ENCODE data around the gene VPS51.

The VPS51 gene

GRCh38 chr11:65111159-65111743 lies 15.2 kb downstream of the VPS51 start:
- Histone ChIP-seq H3K4me1 (ENCODE audit: control insufficient read depth, insufficient read depth, low read length) (peaks cover 44% of the 10 kb centered on the region), H3K36me3 (ENCODE audit: control insufficient read depth, insufficient read depth, low read length) (no peaks in the 10 kb centered on the region), H3K9ac (ENCODE audit: low read length) (no peak overlapping the region), H3K9me3 (ENCODE audit: control insufficient read depth, low read length) (no peaks in the 10 kb centered on the region), H3K4me3 (ENCODE audit: low read length) (no peak overlapping the region), H3K27me3 (ENCODE audit: control insufficient read depth, insufficient read depth, low read length) (no peaks in the 10 kb centered on the region)

GRCh38 chr11:65111744-65112545 lies 15.9 kb downstream of the VPS51 start, which contains the start of gene TM7SF2:
Gene TM7SF2 (plus strand): TSS chr11:65111872. CDS start chr11:65112016, 144 bp downstream.
- peak within 1 kb of the TSS; percentile 68 for H3K9ac ChIP-seq (ENCODE audit: low read length)
- H3K27me3 ChIP-seq (ENCODE audit: control insufficient read depth, insufficient read depth, low read length), result no peaks in the 10 kb centered on the region
- H3K4me1 ChIP-seq (ENCODE audit: control insufficient read depth, insufficient read depth, low read length), result peaks cover 51% of the 10 kb centered on the region
- H3K36me3 ChIP-seq (ENCODE audit: control insufficient read depth, insufficient read depth, low read length), result no peaks in the 10 kb centered on the region
- H3K4me3 ChIP-seq (ENCODE audit: low read length), result peak within 1 kb of the TSS; percentile 74
- H3K9me3 ChIP-seq (ENCODE audit: control insufficient read depth, low read length), result no peaks in the 10 kb centered on the region

GRCh38 chr11:65112546-65113360 lies 16.7 kb downstream of the VPS51 start:
- H3K27me3 ChIP-seq (ENCODE audit: control insufficient read depth, insufficient read depth, low read length), result no peaks in the 10 kb centered on the region
- peaks cover under 1% of the 10 kb centered on the region for H3K36me3 ChIP-seq (ENCODE audit: control insufficient read depth, insufficient read depth, low read length)
- H3K4me1 ChIP-seq (ENCODE audit: control insufficient read depth, insufficient read depth, low read length), result peaks cover 51% of the 10 kb centered on the region
- H3K9ac ChIP-seq (ENCODE audit: low read length), result peak overlapping the region; percentile 68
- H3K9me3 ChIP-seq (ENCODE audit: control insufficient read depth, low read length), result no peaks in the 10 kb centered on the region
- H3K4me3 ChIP-seq (ENCODE audit: low read length), result peak overlapping the region; percentile 74

GRCh38 chr11:65113361-65113756 lies 17.3 kb downstream of the VPS51 start:
- H3K4me1 ChIP-seq (ENCODE audit: control insufficient read depth, insufficient read depth, low read length), result peaks cover 51% of the 10 kb centered on the region
- H3K9ac ChIP-seq (ENCODE audit: low read length), result peak overlapping the region; percentile 68
- no peak overlapping the region for H3K4me3 ChIP-seq (ENCODE audit: low read length)
- no peaks in the 10 kb centered on the region for H3K9me3 ChIP-seq (ENCODE audit: control insufficient read depth, low read length)
- H3K27me3 ChIP-seq (ENCODE audit: control insufficient read depth, insufficient read depth, low read length), result no peaks in the 10 kb centered on the region
- H3K36me3 ChIP-seq (ENCODE audit: control insufficient read depth, insufficient read depth, low read length), result peaks cover 7% of the 10 kb centered on the region

GRCh38 chr11:65113839-65114238 lies 17.8 kb downstream of the VPS51 start:
- H3K9me3 ChIP-seq (ENCODE audit: control insufficient read depth, low read length), result no peaks in the 10 kb centered on the region
- H3K27me3 ChIP-seq (ENCODE audit: control insufficient read depth, insufficient read depth, low read length), result no peaks in the 10 kb centered on the region
- no peak overlapping the region for H3K4me3 ChIP-seq (ENCODE audit: low read length)
- peaks cover 51% of the 10 kb centered on the region for H3K4me1 ChIP-seq (ENCODE audit: control insufficient read depth, insufficient read depth, low read length)
- H3K9ac ChIP-seq (ENCODE audit: low read length), result no peak overlapping the region
- peaks cover 12% of the 10 kb centered on the region for H3K36me3 ChIP-seq (ENCODE audit: control insufficient read depth, insufficient read depth, low read length)

DNA sequence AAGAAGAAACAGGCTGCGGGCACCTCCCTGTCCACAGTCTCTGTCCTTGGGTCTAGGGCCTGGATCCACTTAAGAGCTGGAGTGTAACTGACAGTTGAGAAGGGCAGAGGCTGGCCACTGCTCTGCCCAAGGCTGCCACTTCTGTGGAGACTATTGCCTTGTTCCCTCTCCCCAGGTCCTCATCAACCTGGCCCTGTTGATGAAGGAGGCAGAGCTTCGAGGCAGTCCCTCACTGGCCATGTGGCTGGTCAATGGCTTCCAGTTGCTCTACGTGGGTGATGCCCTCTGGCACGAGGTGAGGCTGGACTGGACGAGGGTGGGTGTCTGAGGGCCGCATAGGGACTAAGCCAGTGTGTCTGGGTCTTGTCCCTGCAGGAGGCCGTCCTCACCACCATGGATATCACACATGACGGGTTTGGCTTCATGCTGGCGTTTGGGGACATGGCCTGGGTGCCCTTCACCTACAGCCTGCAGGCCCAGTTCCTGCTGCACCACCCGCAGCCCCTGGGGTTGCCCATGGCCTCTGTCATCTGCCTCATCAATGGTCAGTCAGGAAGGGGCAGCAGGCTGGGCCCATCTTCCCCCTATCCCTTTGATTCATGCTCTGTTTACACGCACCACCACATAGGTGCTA lies 18.6 kb downstream of the VPS51 start:
- peaks cover 14% of the 10 kb centered on the region for H3K36me3 ChIP-seq (ENCODE audit: control insufficient read depth, insufficient read depth, low read length)
- no peak overlapping the region for H3K9ac ChIP-seq (ENCODE audit: low read length)
- peaks cover 51% of the 10 kb centered on the region for H3K4me1 ChIP-seq (ENCODE audit: control insufficient read depth, insufficient read depth, low read length)
- no peak overlapping the region for H3K4me3 ChIP-seq (ENCODE audit: low read length)
- no peaks in the 10 kb centered on the region for H3K27me3 ChIP-seq (ENCODE audit: control insufficient read depth, insufficient read depth, low read length)
- H3K9me3 ChIP-seq (ENCODE audit: control insufficient read depth, low read length), result no peaks in the 10 kb centered on the region

DNA sequence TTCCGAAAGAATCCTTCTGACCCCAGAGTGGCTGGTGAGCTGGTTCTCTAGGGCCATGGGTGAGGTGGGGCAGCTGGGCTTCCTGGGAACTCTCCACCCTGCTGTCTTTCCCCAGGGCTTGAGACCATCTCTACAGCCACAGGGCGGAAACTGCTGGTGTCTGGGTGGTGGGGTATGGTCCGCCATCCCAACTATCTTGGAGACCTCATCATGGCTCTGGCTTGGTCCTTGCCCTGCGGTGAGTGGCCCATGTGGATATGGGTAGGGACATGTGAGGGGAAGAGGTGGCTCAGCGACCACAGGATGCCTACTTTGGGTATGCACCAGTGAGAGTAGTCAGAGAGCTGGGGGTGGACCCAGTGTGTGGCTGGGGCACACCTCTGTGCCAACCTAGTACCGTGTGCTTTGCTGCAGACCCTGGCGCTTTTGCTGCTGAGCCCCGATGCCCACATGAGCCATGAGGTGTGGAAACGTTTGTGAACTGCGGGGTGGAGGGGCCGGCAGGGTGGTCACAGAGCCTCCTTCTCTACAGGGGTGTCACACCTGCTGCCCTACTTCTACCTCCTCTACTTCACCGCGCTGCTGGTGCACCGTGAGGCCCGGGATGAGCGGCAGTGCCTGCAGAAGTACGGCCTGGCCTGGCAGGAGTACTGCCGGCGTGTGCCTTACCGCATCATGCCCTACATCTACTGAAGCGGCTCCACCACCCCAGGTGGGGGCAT lies 19.5 kb downstream of the VPS51 start:
- Histone ChIP-seq H3K36me3 (ENCODE audit: control insufficient read depth, insufficient read depth, low read length) (peaks cover 22% of the 10 kb centered on the region), H3K27me3 (ENCODE audit: control insufficient read depth, insufficient read depth, low read length) (no peaks in the 10 kb centered on the region), H3K4me3 (ENCODE audit: low read length) (no peak overlapping the region), H3K4me1 (ENCODE audit: control insufficient read depth, insufficient read depth, low read length) (peaks cover 50% of the 10 kb centered on the region), H3K9me3 (ENCODE audit: control insufficient read depth, low read length) (no peaks in the 10 kb centered on the region), H3K9ac (ENCODE audit: low read length) (peak overlapping the region; percentile 73)

- Histone ChIP-seq H3K4me3 (ENCODE audit: low read length) (peak overlapping the region; percentile 33), H3K9ac (ENCODE audit: low read length) (peak overlapping the region; percentile 73), H3K4me1 (ENCODE audit: control insufficient read depth, insufficient read depth, low read length) (peaks cover 49% of the 10 kb centered on the region), H3K36me3 (ENCODE audit: control insufficient read depth, insufficient read depth, low read length) (peaks cover 26% of the 10 kb centered on the region), H3K9me3 (ENCODE audit: control insufficient read depth, low read length) (no peaks in the 10 kb centered on the region), H3K27me3 (ENCODE audit: control insufficient read depth, insufficient read depth, low read length) (no peaks in the 10 kb centered on the region)
Measured at GRCh38 chr11:65116370-65117205, 20.6 kb downstream of the VPS51 start.

DNA sequence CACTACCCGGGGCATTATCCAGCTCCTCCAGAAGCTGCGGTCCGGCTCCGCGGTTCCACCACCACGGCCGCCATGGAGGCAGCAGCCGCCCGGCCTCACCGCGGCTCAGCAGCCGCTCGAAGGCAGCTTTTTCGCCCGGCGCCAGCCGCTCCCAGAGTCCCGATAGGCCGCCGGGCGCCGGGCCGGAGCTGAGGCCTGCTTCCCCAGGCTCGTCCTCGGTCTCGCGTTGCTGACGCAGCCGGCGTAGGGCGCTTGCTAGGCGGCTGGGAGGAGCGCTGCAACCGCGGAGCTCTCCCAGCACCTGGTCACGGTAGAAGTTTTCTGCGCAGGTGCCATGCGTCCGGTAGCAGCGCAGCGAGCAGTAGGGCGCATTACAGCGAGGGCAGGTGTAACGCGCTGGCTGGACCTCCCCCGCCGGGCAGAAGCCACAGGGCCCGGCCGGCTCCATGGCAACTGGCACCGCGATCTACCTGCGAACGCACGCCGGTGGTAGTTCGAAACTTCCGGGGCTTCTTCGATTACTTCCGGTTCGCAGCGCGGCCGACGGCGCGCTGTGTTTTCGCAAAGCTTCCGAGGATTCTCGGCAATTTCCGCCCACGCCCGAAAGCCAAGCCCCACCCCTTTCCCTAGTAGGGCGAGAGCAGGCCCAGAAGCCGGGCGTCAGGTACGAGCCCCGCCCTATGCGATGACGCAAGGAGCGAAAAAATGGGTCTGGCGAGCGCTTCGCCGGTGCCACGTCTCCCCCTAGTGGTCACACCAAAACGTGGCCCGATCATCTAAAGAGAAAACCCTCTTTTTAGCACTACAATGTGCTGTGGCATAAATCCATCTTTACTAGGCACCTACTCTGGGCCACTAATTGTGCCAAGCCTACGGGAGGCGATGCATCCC lies 21.4 kb downstream of the VPS51 start, which contains the start of gene ZNHIT2:
ZNHIT2 (minus strand) TSS at position 496 of the 891 bp plus-strand sequence; CDS start at position 448, 48 bp downstream.
- Histone ChIP-seq H3K27me3 (ENCODE audit: control insufficient read depth, insufficient read depth, low read length) (no peaks in the 10 kb centered on the region), H3K4me3 (ENCODE audit: low read length) (peak within 1 kb of the TSS; percentile 33), H3K4me1 (ENCODE audit: control insufficient read depth, insufficient read depth, low read length) (peaks cover 41% of the 10 kb centered on the region), H3K36me3 (ENCODE audit: control insufficient read depth, insufficient read depth, low read length) (peaks cover 26% of the 10 kb centered on the region), H3K9ac (ENCODE audit: low read length) (peak within 1 kb of the TSS; percentile 73), H3K9me3 (ENCODE audit: control insufficient read depth, low read length) (no peaks in the 10 kb centered on the region)
